HepG2 (cell line): ENCODE measurements around the gene TET2. TPM values are rescaled to one million over a fixed set of nuclear protein-coding genes. Genes with fewer than 3 reads are reported as not detected.

Source experiments
- ERF ChIP-seq: IDR thresholded peaks from 2 replicates; pipeline ENCODE4 v1.6.1; 2018; ENCODE audit warnings: missing biosample characterization, missing genetic modification reagents
- FOXM1 ChIP-seq: sonication (generic); formaldehyde crosslinking; IDR thresholded peaks from 2 replicates; pipeline ENCODE4 v1.5.0; 2020; ENCODE audit warnings: missing genetic modification reagents
- GZF1 ChIP-seq: sonication (generic); formaldehyde crosslinking; IDR thresholded peaks from 2 replicates; pipeline ENCODE4 v1.5.1; 2020; ENCODE audit warnings: mild to moderate bottlenecking, missing genetic modification reagents
- HCFC1 ChIP-seq: fragments of 150-350 bp; IDR thresholded peaks from 2 replicates; pipeline ENCODE4 v1.6.1; 2014; ENCODE audit warnings: low read depth, low read length
- HMG20A ChIP-seq: IDR thresholded peaks from 2 replicates; pipeline ENCODE4 v1.6.1; 2016; ENCODE audit warnings: borderline replicate concordance
- IRX3 ChIP-seq: sonication (generic); formaldehyde crosslinking; IDR thresholded peaks from 2 replicates; pipeline ENCODE4 v1.8.1; 2023; ENCODE audit warnings: mild to moderate bottlenecking, low read depth, missing genetic modification reagents, borderline replicate concordance
- ISL2 ChIP-seq: sonication (generic); formaldehyde crosslinking; IDR thresholded peaks from 2 replicates; pipeline ENCODE4 v1.5.0; 2020; ENCODE audit warnings: missing genetic modification reagents
- KDM1A ChIP-seq: IDR thresholded peaks from 2 replicates; pipeline ENCODE4 v1.6.1; 2016; ENCODE audit warnings: missing compliant biosample characterization
- MAF1 ChIP-seq: sonication (generic); formaldehyde crosslinking; IDR thresholded peaks from 2 replicates; pipeline ENCODE4 v1.5.0; 2020; ENCODE audit warnings: missing genetic modification reagents, borderline replicate concordance
- PRPF4 ChIP-seq: fragments of 200-400 bp; formaldehyde crosslinking; IDR thresholded peaks from 2 replicates; pipeline ENCODE4 v1.6.1; 2016; ENCODE audit warnings: low read length, low read depth; ENCODE audit not compliant: poor library complexity, severe bottlenecking
- SIN3B ChIP-seq: fragments of 150-350 bp; IDR thresholded peaks from 2 replicates; pipeline ENCODE4 v1.6.1; 2014; ENCODE audit warnings: low read length
- SOX13 ChIP-seq, 3 experiments: fragments of 450-650 bp in 1 of 3; sonication (generic) in 1 of 3; formaldehyde crosslinking in 1 of 3; IDR thresholded peaks in 2 of 3; conservative IDR thresholded peaks in 1 of 3; 2 replicates each; pipeline versions ENCODE4 v1.5.0 to v1.6.1; 2016 to 2020; ENCODE audit warnings: antibody characterized with exemption in 1 of 3, mild to moderate bottlenecking in 1 of 3, missing compliant biosample characterization in 1 of 3, missing genetic modification reagents in 1 of 3, moderate library complexity in 1 of 3
- ZMYM3 ChIP-seq: sonication (generic); formaldehyde crosslinking; IDR thresholded peaks from 2 replicates; pipeline ENCODE4 v1.5.1; 2020; ENCODE audit warnings: mild to moderate bottlenecking, missing genetic modification reagents
- ZNF10 ChIP-seq: sonication (generic); formaldehyde crosslinking; IDR thresholded peaks from 2 replicates; pipeline ENCODE4 v1.4.0; 2020; ENCODE audit warnings: mild to moderate bottlenecking, low read depth, missing genetic modification reagents, borderline replicate concordance
- ZNF788 ChIP-seq: sonication (generic); formaldehyde crosslinking; IDR thresholded peaks from 2 replicates; pipeline ENCODE4 v1.5.0; 2020; ENCODE audit warnings: mild to moderate bottlenecking, missing genetic modification reagents, borderline replicate concordance
- ZNF792 ChIP-seq: IDR thresholded peaks from 2 replicates; pipeline ENCODE4 v1.6.1; 2016
- ZNF883 ChIP-seq: sonication (generic); formaldehyde crosslinking; IDR thresholded peaks from 2 replicates; pipeline ENCODE4 v1.5.1; 2020; ENCODE audit warnings: mild to moderate bottlenecking, missing genetic modification reagents; ENCODE audit errors: not compliant biosample characterization
- polyA plus RNA-seq, 8 experiments: library from polyadenylated mRNA; depleted of rRNA in 3 of 8; stranded (reverse) in 7 of 8; unstranded in 1 of 8; fragments of >200 nt; fragmentation: Illumina TruSeq in 4 of 8; extraction: Trizol in 4 of 8; gene quantifications; 2 replicates each; pipeline versions ENCODE4 v1.2.1 to v1.2.3, GENCODE V29; 2011 to 2016; ENCODE audit warnings: low read depth in 4 of 8, missing spikeins in 1 of 8, mixed read lengths in 1 of 8; ENCODE audit not compliant: insufficient read depth in 1 of 8
- total RNA-seq, 5 experiments: library from RNA; depleted of rRNA; stranded (reverse); fragments of >200 nt; fragmentation: Illumina TruSeq; extraction: Trizol; gene quantifications; 2 replicates each; pipeline ENCODE4 v1.2.3, GENCODE V29; 2016; ENCODE audit warnings: low read depth in 1 of 5
- TF ChIP-seq, protein P1 (sequence below), 2 experiments: IDR thresholded peaks; 2 replicates each; pipeline ENCODE4 v1.6.1; 2011 to 2012; ENCODE audit warnings: low read length in 2 of 2, borderline replicate concordance in 1 of 2, low read depth in 1 of 2, mild to moderate bottlenecking in 1 of 2, moderate library complexity in 1 of 2
- TF ChIP-seq, protein P2 (sequence below): sonication (generic); formaldehyde crosslinking; IDR thresholded peaks from 2 replicates; pipeline ENCODE4 v1.5.0; 2020; ENCODE audit warnings: missing genetic modification reagents
- TF ChIP-seq, protein P3 (sequence below): sonication (generic); formaldehyde crosslinking; IDR thresholded peaks from 2 replicates; pipeline ENCODE4 v1.4.0; 2020; ENCODE audit warnings: low read depth, mild to moderate bottlenecking, missing genetic modification reagents
- TF ChIP-seq, protein P4 (sequence below): IDR thresholded peaks from 2 replicates; pipeline ENCODE4 v1.6.1; 2016; ENCODE audit warnings: control low read depth
- TF ChIP-seq, protein P5 (sequence below): sonication (generic); formaldehyde crosslinking; IDR thresholded peaks from 2 replicates; pipeline ENCODE4 v1.8.0; 2022; ENCODE audit warnings: mild to moderate bottlenecking, missing genetic modification reagents; ENCODE audit not compliant: insufficient replicate concordance

TET2 gene
- total and polyA plus RNA-seq, 2 of the 13 experiments (the other 11 are each of a cell fraction or from before 2014, with no cell fraction given) = 4.7 to 4.8 TPM

DNA sequence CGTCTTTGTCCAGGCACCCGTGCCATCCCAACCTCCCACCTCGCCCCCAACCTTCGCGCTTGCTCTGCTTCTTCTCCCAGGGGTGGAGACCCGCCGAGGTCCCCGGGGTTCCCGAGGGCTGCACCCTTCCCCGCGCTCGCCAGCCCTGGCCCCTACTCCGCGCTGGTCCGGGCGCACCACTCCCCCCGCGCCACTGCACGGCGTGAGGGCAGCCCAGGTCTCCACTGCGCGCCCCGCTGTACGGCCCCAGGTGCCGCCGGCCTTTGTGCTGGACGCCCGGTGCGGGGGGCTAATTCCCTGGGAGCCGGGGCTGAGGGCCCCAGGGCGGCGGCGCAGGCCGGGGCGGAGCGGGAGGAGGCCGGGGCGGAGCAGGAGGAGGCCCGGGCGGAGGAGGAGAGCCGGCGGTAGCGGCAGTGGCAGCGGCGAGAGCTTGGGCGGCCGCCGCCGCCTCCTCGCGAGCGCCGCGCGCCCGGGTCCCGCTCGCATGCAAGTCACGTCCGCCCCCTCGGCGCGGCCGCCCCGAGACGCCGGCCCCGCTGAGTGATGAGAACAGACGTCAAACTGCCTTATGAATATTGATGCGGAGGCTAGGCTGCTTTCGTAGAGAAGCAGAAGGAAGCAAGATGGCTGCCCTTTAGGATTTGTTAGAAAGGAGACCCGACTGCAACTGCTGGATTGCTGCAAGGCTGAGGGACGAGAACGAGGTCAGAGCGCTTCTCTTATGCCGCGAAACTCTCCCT, at the start of gene TET2 (continued):
- TF ChIP-seq, protein P1, sequence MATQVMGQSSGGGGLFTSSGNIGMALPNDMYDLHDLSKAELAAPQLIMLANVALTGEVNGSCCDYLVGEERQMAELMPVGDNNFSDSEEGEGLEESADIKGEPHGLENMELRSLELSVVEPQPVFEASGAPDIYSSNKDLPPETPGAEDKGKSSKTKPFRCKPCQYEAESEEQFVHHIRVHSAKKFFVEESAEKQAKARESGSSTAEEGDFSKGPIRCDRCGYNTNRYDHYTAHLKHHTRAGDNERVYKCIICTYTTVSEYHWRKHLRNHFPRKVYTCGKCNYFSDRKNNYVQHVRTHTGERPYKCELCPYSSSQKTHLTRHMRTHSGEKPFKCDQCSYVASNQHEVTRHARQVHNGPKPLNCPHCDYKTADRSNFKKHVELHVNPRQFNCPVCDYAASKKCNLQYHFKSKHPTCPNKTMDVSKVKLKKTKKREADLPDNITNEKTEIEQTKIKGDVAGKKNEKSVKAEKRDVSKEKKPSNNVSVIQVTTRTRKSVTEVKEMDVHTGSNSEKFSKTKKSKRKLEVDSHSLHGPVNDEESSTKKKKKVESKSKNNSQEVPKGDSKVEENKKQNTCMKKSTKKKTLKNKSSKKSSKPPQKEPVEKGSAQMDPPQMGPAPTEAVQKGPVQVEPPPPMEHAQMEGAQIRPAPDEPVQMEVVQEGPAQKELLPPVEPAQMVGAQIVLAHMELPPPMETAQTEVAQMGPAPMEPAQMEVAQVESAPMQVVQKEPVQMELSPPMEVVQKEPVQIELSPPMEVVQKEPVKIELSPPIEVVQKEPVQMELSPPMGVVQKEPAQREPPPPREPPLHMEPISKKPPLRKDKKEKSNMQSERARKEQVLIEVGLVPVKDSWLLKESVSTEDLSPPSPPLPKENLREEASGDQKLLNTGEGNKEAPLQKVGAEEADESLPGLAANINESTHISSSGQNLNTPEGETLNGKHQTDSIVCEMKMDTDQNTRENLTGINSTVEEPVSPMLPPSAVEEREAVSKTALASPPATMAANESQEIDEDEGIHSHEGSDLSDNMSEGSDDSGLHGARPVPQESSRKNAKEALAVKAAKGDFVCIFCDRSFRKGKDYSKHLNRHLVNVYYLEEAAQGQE (IDR thresholded peaks at IDR 0.05; ENCODE audit: borderline replicate concordance in 1 of 2, low read depth in 1 of 2, low read length in 2 of 2) = no peak
- no peak for TF ChIP-seq IRX3 (CRISPR knock-in tag)
- no peak; the same call in 1 of the 2 replicates for TF ChIP-seq ZNF788
- no peak for TF ChIP-seq ZNF792 (CRISPR knock-in tag)
- no peak for TF ChIP-seq MAF1 (CRISPR knock-in tag)
- TF ChIP-seq PRPF4 = no peak
- peak; percentile 92; the same call in 1 of the 2 replicates for TF ChIP-seq ZNF10
- TF ChIP-seq, protein P2, sequence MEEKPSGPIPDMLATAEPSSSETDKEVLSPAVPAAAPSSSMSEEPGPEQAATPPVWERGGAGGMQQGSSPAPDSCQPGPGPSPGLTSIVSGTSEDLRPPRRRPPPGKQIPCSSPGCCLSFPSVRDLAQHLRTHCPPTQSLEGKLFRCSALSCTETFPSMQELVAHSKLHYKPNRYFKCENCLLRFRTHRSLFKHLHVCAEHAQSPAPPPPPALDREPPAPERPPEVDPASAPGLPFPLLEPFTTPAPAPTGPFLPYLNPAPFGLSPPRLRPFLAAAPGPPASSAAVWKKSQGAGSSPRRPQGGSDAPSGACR (CRISPR knock-in tag) = no peak
- TF ChIP-seq SIN3B = no peak
- TF ChIP-seq, protein P3, sequence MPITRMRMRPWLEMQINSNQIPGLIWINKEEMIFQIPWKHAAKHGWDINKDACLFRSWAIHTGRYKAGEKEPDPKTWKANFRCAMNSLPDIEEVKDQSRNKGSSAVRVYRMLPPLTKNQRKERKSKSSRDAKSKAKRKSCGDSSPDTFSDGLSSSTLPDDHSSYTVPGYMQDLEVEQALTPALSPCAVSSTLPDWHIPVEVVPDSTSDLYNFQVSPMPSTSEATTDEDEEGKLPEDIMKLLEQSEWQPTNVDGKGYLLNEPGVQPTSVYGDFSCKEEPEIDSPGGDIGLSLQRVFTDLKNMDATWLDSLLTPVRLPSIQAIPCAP (CRISPR knock-in tag) = no peak
- TF ChIP-seq, protein P4, sequence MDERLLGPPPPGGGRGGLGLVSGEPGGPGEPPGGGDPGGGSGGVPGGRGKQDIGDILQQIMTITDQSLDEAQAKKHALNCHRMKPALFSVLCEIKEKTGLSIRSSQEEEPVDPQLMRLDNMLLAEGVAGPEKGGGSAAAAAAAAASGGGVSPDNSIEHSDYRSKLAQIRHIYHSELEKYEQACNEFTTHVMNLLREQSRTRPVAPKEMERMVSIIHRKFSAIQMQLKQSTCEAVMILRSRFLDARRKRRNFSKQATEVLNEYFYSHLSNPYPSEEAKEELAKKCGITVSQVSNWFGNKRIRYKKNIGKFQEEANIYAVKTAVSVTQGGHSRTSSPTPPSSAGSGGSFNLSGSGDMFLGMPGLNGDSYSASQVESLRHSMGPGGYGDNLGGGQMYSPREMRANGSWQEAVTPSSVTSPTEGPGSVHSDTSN (CRISPR knock-in tag) = no peak
- TF ChIP-seq, protein P5, sequence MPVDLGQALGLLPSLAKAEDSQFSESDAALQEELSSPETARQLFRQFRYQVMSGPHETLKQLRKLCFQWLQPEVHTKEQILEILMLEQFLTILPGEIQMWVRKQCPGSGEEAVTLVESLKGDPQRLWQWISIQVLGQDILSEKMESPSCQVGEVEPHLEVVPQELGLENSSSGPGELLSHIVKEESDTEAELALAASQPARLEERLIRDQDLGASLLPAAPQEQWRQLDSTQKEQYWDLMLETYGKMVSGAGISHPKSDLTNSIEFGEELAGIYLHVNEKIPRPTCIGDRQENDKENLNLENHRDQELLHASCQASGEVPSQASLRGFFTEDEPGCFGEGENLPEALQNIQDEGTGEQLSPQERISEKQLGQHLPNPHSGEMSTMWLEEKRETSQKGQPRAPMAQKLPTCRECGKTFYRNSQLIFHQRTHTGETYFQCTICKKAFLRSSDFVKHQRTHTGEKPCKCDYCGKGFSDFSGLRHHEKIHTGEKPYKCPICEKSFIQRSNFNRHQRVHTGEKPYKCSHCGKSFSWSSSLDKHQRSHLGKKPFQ (CRISPR knock-in tag) = no peak
- TF ChIP-seq GZF1 (CRISPR knock-in tag) = no peak
- TF ChIP-seq SOX13 (IDR thresholded peaks at IDR 0.05) = no peak
- TF ChIP-seq SOX13 (CRISPR knock-in tag; conservative IDR thresholded peaks at IDR 0.05 in 1 of 2, IDR thresholded peaks at IDR 0.05 in 1 of 2) = peak in 1 of 2 experiments; percentile 19; a peak in 1 of 4 replicates
- no peak for TF ChIP-seq ISL2 (CRISPR knock-in tag)
- TF ChIP-seq FOXM1 (CRISPR knock-in tag) = no peak
- TF ChIP-seq ZMYM3 (CRISPR knock-in tag) = no peak
- no peak for TF ChIP-seq HCFC1
- no peak for TF ChIP-seq KDM1A (CRISPR knock-in tag)
- TF ChIP-seq ERF = no peak
- no peak for TF ChIP-seq ZNF883 (CRISPR knock-in tag)
- TF ChIP-seq HMG20A (CRISPR knock-in tag) = no peak
